NCI-H1092 treated with DMSO at 0.1 percent for 48 hours (cell line): Measurements from ENCODE around the gene A2ML1.
"Not testable (repeated sequence)": the region's sequence is repeated elsewhere in the genome, so short reads cannot be mapped to it uniquely, and the experiment has no call there.

Source experiments
- DNase-seq: peaks from one replicate; lab custom pipeline; 2025; lab: John Stamatoyannopoulos, UW

The A2ML1 gene

DNA sequence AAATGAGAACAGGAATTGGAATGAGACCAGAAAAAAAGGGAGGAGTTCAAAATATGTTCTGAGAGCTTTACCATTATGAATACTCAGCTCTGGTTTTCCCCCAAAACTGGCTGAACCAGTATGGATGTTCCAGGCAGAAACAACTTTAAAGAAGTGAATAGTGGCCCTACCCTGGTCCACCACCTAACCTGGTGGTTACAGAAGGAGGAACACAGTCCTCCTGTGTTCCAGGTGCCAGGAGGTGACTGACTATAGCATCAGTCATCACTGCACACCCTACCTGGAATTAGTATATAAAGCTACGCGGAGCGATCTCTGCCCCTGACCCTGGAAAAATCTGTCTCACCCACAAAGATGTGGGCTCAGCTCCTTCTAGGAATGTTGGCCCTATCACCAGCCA is at the start of gene A2ML1:
A2ML1 (plus strand) TSS at position 324 of the 400 bp plus-strand sequence; CDS start at position 355, 31 bp downstream.
- DNase-seq = no peak

DNA sequence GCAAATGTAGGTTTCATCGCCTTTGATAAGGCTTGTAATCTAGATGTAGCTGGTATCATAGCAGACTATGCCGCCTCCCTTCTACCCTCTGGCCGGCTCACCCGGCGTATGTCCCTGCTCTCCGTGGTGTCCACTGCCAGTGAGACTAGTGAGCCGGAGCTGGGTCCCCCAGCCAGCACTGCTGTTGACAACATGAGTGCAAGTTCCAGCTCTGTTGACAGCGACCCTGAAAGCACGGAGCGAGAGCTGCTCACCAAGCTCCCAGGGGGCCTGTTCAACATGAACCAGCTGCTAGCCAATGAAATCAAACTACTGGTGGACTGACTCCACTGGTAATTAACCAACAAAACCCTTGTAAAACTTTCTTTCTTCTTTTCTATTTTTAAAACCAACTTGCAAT is 49.0 kb upstream of the A2ML1 start:
- DNase-seq = no peak

DNA sequence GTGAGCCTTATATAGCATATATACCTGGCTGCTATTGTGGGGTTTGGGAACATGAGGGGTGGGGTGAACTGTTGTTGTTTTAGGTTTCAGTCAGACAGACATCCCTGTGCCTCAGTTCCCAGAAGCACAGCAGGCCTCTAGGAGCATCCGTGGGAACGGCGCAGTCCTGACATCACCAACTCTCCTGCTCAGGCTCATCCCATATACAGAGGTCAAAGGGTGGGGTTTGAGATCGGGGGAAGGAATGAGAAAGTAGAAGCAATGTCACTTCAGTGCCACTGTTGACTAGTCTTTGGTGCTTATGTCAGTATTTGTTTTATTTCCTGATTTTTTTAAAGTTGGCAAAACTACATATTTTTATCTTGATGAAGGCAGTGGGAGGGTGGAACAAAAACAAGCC is 43.1 kb upstream of the A2ML1 start:
- DNase-seq = no peak

DNA sequence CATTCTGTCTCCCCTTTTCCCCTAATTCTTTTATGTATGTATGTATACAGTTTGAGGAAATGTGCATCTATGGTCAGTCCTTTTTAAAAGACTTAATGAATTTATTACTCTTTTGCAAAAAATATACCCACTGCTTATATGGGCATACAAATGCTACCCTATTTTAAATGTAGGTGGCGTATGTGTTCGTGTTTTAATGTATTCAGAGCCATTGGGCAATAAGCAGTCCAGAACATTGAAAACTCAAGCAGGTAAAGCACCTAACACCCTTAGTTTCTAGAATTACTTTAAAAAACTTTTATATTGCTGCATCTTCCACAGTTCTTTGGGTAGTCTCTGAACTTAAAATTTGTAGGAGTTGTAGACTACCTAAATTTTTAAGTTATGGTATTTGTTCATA is 42.6 kb upstream of the A2ML1 start:
- DNase-seq = no peak

DNA sequence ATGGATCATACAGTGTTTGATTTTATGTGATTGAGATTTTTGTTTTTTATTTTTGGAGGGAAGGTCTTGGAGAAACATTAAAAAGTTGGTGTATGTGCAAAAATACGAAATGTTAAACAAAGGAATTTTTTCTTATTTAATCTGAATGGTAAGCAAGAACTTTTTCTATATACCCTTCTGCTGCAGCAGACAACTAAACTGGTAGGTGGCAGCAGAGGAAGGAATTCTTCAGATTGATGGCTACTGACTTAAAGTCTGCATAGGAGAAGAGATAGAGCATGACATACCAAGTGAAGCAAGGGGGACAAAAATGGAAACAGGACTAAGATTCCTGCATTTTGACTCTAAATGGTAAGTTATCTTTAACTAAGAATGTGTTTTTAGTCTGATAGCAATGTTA is 42.0 kb upstream of the A2ML1 start:
- no peak for DNase-seq

DNA sequence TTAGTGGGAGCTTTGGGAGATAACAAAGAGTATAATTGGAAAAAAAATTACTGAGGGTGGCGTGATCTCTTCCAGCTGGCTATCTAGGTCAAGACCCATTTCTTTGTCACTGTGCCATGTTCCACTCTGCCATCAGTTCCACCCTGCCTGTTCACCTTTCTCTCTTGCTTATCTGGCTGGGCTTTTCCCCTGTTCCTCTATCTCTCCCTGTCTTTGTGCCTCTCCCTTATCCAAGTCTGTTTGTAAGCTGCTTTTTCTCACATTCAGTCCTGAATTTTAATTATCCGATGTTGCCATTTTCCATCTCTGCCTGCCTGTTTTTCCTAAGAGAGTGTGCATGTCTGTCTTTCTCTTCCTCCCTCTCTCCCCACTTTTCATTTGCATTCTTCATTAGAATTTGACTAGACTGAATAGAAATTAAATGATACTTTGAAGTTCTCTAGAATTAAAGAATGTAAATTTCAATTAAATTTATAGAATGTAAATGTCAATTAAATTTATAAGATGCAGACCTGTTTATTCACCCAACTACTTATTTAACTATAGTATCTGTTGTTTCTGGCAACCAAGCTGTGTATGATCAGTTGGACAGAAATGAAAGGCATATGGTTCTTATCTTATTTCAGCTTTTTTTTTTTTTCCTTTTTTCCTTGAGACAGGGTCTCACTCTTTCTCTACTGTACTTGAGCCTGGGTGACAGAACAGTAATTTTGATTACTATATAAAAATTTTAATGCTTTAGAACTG is 40.9 kb upstream of the A2ML1 start:
- no peak for DNase-seq

DNA sequence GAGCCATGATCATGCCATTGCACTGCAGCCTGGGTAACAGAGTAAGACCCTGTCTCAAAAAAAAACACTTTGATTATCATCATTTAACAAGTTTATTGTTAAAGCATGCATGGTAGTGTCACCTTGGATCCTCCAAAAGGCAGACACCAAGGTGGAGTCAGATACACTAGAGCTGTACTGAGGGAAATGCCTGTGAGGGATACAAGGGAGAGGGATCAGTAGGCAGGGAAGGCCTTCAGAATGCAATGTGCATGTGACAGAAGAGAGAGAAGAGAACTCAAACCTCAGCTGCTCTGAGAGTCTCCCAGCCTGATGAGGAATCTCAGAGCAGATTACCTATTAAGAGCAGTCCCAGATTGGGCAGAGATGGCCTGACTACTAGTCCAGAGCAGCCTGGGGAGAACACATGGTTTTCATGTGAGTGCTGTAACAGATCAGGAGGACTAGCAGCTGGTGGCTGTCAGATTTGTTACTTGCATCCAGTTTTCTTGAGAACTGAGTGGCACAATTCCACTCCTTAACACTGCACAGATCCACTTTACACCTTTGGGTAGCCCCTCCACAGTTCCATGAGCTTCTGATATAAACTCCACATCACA is 38.0 kb upstream of the A2ML1 start:
- no peak for DNase-seq

DNA sequence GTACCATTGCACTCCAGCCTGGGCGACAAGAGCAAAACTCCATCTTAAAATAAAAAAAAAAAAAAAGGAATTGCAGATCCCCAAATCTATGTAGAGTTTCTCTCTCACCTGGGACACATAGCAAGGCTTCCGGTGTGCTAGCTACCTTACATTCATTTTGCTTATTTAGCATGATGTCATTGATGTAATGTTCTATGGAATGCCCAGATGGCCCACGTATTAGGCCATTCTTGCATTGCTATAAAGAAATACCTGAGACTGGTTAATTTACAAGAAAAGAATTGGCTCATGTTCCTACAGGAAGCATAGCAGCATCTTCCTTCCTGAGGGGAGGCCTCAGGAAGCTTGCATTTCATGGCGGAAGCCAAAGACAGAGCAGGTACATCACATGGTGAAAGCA is 36.9 kb upstream of the A2ML1 start:
- no peak for DNase-seq

DNA sequence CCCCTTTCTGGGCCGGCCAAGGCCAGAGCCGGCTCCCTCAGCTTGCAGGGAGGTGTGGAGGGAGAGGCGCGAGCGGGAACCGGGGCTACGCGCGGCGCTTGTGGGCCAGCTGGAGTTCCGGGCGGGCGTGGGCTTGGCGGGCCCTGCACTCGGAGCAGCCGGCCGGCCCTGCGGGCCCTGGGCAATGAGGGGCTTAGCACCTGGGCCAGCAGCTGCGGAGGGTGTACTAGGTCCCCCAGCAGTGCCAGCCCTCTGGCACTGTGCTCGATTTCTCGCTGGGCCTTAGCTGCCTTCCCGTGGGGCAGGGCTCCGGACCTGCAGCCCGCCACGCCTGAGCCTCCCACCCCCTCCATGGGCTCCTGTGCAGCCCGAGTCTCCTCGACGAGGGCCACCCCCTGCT is 35.2 kb upstream of the A2ML1 start:
- not testable (repeated sequence) for DNase-seq

DNA sequence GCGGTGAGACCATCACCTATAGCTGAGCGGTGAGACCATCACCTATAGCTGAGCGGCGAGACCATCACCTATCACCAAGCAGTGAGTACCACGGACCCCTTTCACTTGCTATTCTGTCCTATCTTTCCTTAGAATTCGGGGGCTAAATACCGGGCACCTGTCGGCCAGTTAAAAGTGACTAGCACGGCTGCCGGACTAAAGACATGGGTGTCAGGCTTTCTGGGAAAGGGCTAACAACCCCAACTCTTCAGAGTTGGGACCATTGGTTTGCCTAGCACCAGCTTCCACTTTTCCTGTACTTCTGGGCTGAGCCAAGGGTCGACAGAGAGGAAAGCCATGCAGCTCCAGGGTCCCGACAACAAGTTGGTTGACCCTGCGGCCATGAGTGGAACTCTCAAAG is 33.7 kb upstream of the A2ML1 start:
- not testable (repeated sequence) for DNase-seq

DNA sequence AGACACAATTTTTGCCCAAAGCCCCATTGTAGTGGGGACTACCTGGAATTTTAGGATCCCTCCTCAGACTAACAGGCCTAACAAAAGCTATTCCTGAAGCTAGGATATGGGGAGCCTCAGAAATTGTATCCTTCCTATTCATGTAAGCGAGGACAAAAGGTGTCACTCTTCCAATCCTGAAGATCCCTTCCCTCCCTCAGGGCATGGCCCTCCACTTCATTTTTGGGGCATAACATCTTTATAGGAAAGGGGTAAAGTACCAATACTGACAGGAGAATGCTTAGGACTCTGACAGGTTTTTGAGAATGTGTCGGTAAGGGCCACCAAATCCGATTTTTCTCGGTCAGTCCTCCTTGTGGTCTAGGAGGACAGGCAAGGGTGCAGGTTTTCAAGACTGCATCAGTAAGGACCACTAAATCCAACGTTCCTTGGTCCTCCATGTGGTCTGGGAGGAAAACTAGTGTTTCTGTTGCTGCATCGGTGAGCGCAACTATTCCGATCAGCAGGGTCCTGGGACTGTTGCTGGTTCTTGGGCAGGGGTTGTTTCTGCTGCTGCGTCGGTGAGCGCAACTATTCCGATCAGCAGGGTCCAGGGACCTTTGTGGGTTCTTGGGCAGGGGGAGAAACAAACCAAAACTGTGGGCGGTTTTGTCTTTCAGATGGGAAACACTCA is 32.9 kb upstream of the A2ML1 start:
- DNase-seq = not testable (repeated sequence)

DNA sequence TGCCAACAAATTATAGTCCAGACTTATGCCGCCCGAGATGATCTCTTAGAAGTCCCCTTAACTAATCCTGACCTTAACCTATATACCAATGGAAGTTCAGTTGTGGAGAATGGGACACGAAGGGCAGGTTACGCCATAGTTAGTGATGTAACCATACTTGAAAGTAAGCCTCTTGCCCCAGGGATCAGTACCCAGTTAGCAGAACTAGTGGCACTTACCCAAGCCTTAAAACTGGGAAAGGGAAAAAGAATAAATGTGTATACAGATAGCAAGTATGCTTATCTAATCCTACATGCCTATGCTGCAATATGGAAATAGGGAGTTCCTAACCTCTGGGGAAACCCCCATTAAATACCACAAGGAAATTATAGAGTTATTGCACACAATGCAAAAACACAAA is 29.2 kb upstream of the A2ML1 start:
- DNase-seq = not testable (repeated sequence)

DNA sequence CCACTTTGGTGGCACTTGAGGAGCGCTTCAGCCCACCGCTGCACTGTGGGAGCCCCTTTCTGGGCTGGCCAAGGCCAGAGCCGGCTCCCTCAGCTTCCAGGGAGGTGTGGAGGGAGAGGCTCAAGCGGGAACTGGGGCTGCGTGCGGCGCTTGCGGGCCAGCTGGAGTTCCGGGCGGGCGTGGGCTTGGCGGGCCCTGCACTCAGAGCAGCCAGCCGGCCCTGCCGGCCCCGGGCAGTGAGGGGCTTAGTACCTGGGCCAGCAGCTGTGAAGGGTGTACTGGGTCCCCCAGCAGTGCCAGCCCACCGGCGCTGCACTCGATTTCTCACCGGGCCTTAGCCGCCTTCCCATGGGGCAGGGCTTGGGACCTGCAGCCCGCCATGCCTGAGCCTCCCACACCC is 27.8 kb upstream of the A2ML1 start:
- DNase-seq = not testable (repeated sequence)

DNA sequence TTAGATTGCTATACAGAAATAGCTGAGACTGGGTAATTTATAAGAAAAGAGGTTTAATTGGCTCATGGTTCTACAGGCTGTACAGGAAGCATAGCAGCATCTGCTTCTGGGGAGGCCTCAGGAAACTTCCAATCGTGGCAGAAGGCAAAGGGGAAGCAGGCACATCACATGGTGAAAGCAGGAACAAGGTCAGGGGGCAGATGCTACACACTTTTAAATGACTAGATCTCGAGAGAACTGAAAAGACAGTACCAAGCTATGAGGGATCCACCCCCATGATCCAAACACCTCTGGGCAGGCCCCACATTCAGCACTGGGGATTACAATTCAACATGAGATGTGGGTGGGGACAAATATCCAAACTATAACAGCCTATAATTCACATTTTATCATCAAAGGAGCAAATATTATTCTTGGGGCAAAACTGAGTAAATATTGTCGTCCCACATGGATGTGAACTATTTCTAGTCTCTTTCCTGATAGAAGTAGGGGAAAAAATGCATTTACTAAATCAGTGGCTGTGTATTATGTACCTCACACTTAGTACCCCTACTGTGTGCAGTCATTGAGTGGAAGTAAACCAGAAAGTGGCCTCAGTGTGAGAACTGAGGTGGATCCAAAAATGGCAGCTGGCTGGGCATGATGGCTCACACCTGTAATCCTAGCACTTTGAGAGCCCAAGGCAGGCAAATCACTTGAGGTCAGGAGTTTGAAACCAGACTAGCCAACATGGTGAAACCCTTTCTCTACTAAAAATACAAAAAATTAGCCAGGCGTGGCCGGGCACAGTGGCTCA is 25.4 kb upstream of the A2ML1 start:
- DNase-seq = no peak

DNA sequence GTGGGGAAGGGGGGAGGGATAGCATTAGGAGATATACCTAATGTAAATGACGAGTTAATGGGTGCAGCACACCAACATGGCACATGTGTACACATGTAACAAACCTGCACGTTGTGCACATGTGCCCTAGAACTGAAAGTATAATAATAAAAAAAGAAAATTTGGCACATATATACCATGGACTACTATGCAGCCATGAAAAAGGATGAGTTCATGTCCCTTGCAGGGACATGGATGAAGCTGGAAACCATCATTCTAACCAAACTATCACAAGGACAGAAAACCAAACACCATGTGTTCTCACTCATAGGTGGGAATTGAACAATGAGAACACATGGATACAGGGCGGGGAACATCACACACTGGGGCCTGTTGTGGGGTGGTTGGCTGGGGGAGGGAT is 21.2 kb upstream of the A2ML1 start:
- DNase-seq = not testable (repeated sequence)

DNA sequence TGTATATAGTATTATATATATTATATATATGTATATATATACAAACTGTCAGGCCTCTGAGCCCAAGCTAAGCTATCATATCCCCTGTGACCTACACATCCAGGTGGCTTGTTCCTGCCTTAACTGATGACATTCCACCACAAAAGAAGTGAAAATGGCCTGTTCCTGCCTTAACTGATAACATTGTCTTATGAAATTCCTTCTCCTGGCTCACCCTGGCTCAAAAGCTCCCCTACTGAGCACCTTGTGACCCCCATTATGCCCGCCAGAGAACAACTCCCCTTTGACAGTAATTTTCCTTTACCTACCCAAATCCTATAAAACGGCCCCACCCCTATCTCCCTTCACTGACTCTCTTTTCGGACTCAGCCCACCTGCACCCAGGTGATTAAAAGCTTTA is 17.6 kb upstream of the A2ML1 start:
- not testable (repeated sequence) for DNase-seq

DNA sequence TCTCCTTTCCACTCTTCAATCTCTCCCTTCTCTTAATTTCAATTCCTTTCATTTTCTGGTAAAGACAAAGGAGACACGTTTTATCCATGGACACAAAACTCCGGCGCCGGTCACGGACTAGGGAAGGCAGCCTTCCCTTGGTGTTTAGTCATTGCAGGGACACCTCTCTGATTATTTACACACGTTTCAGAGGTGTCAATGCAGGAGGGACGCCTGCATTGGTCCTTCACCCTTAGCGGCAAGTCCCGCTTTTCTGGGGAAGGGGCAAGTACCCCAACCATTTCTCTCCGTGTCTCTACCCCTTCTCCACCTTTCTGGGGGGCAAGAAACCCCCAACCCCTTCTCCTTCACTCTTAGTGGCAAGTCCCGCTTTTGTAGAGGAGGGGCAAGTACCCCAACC is 16.9 kb upstream of the A2ML1 start:
- DNase-seq = not testable (repeated sequence)

DNA sequence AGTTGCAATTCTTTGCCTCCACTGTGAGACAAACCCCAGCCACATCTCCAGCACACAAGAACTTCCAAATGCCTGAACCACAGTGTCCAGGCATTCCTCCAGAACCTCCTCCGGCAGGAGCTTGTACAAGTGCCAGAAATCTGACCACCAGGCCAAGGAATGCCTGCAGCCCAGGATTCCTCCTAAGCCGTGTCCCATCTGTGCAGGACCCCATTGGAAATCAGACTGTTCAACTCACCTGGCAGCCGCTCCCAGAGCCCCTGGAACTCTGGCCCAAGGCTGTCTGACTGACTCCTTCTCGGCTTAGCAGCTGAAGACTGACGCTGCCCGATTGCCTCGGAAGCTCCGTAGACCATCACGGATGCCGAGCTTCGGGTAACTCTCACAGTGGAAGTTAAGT is 15.3 kb upstream of the A2ML1 start:
- not testable (repeated sequence) for DNase-seq

DNA sequence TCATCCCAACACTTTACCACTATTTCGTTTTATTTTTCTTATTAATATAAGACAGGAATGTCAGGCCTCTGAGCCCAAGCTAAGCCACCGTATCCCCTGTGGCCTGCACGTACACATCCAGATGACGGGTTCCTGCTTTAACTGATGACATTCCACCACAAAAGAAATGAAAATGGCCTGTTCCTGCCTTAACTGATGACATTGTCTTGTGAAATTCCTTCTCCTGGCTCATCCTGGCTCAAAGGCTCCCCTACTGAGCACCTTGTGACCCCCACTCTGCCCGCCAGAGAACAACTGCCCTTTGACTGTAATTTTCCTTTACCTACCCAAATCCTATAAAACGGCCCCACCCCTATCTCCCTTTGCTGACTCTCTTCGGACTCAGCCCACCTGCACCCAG is 12.3 kb upstream of the A2ML1 start:
- not testable (repeated sequence) for DNase-seq

DNA sequence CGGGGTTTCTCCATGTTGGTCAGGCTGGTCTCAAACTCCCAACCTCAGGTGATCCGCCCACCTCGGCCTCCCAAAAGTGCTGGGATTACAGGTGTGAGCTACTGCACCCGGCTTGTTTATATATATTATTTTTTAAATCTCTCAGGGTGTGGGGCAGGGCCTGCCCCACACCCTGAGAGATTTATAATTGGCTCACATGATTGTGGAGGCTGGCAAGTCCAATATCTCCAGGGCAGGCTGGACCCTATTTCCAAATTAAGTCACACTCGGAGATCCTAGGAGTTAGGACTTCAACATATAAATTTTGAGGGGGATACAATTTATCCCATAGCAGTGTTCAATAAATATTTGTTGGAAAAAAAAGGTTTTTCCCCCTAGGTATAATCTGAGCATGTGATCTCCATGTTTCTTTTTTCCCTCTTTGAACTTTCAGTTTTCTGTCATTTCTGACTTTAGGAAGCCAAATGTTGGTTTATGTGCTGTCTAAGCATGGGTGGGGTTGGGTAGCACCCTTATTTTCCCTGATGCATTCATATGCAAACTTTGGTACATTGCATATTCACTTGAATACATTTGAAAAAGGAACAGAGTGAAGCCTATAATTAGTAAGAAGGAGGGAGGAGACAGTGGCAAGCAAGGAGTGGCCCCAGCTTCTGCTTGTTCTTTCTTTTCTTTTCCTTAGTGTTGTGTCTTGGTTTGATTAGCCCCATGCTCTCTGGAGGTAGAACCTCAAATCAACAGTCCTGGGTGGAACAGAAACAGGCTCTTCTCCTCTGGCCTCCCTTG is 8.7 kb upstream of the A2ML1 start:
- no peak for DNase-seq

DNA sequence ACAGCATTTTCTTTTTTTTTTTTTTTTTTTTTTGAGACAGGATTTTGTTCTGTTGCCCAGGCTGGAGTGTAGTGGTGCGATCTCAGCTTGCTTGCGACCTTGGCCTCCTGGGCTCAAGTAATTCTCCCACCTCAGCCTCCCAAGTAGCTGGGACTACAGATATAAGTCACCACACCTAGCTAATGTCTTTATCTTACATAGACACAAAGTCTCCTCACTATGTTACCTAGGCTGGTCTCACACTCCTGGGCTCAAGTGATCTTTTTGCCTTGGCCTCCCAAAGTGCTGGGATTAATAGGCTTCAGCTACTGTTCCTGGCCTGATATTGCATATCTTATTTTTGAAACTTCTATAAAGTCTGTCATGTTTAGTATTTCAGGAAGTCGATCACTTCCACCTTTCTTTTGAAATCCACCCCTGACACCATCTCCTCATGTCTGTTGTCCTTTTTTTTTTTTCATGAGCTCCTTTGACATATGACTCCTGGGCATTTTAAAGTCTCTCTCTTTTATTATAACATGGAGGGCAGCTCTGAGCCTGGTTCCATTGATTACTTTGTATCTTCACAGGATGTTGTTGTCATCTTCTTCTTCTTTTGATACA is 5.9 kb upstream of the A2ML1 start:
- no peak for DNase-seq
